Activated CD8-positive, alpha-beta memory T cell treated with anti-CD3 and anti-CD28 coated beads for 4 hours (primary cell): Measurements from ENCODE around the gene IL10RB.
"Not testable (repeated sequence)": the region's sequence is repeated elsewhere in the genome, so short reads cannot be mapped to it uniquely, and the experiment has no call there.

Experiments used
- DNase-seq, 2 donors: peaks; one replicate each; pipeline ENCODE4 v3.0.0-alpha.2; 2020; ENCODE audit warnings: low read depth in 2 of 2

Gene IL10RB

GRCh38 chr21:33301632-33302002 is 35.5 kb downstream of the IL10RB start:
- DNase-seq, result no peak

DNA sequence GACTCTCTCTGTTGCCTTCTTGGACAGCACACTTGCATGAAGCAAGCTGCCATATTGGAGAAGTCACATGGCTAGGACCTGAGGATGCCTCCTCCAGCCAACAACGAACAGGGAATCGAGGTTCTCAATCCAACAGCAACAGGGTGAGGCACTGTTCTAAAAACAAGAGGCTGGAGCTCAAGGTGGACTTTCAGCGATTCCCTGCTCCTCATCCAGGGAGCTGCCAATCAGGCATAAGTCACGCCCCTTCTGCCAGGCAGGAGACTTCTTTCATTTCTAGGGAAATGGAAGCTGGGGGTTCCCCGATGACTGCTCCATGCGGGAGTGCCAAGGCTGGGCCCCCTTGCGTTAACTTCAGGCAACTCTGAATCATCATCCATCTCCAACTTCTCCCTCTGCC is 35.9 kb downstream of the IL10RB start:
- DNase-seq, result no peak

GRCh38 chr21:33302796-33303195 is 36.6 kb downstream of the IL10RB start:
- DNase-seq, result no peak

GRCh38 chr21:33305344-33305671 is 39.1 kb downstream of the IL10RB start:
- DNase-seq, result no peak

DNA sequence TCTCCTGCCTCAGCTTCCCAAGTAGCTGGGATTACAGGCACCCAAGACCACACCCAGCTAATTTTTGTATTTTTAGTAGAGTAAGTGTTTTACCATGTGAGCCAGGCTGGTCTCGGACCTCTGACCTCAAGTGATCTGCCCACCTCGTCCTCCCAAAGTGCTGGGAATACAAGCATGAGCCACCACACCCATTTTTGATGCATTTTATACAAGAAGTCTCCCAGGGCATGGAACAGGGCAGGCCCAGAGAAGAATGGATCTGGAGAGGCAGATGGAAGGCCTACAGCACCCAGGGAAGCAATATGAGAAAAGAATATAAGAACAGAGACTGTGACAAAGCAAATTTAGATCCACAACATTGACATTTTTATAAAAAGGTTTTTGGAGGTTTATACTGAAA is 39.8 kb downstream of the IL10RB start:
- no peak for DNase-seq

DNA sequence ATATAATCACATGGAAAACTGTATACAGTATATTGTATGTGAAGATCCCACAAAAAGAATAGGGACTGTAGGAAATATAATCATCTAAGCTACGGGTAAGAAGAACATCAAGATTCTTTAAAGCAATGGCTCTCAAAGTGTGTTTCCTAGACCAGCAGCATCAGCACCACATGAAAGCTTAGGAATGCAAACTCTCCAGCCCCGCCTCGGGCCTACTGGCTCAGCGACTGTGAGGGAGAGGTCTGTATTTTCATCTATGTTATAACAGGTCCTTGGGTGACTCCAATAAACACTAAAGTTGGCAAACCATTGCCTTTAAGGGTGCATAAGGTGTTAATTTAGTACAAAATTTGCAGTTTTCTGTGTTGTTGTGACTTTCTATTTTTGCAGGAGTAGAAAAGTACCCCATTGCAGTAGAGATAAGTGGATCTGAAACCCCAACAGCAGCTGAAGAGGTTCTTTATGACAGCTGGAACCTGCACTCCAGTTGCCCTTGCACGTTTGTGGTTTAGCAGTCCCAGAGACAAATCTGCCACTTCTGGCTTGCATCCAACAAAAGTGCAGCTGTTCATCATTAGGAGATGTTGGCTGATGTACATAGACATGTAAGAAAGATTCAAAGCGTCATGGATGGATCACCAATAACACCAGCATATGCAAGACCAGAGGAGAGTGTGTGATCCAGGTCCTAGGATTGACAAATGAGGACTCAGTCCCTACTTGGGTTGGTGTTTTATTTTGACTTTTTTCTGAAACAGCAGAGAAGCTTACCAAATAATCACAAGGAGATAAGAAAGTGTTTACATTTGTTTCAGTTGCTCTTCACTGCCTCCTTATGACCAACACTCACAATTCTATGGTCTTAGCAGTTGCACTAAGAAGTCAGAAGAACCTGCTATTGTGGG is 42.7 kb downstream of the IL10RB start:
- no peak for DNase-seq

- DNase-seq, result no peak
These were observed 43.6 kb downstream of the IL10RB start for GRCh38 chr21:33309778-33310177.

DNA sequence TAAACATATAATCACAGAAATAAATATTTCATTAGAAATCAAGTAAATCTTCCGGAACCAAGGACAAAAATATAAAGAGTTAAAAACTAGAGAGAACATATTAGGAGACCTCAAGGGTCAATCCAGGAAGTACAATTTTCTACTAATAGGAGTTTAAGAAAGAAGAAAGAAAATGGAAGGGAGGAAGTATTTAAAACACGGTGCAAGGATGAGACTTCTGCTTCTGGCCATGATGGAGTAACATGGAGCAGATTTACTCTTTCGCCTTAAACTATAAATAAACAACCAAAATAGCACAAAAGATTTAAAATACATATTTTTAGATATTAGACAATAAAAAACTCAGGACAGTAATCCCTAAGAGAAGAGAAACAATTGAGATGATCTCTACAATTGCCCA is 46.0 kb downstream of the IL10RB start:
- DNase-seq, result no peak

GRCh38 chr21:33313183-33313582 is 47.0 kb downstream of the IL10RB start:
- DNase-seq, result no peak

DNA sequence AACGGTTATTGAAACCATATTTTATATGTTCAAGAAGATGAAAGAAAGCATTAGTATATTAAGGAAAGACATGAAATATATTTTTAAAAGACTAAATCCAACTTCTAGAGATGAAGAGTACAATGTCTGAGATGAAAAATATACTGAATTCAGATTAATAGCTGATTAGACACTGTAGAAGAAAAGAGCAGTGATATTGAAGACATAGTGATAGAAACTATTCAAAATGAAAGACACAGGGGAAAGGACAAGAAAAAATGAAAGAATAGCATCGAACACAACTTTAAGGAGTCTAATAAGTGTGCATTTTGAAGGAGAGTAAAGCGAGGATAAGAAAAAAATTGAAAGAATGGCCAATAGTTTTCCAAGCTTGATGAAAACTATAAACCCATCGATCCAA is 47.4 kb downstream of the IL10RB start:
- no peak for DNase-seq

DNA sequence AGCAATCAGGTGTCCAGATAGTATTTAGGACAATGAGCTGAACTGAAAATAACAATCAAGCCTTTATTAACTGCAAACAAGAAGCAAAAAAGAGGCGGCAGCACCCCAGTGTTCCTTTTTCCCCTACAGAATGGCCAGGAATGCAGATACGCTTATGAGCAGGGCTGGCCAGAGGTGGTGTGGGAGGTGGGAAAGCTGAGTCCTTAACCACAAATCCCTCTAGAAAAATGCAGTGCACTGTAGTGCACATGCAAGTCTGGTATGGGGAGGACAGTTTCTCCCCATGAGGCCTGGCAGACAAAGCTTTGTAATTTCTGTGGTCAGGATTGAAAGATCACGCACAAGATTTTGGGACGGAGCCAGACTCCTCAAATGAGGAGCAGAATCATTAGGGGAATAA is 47.9 kb downstream of the IL10RB start:
- DNase-seq, result no peak

GRCh38 chr21:33315946-33316710 is 50.0 kb downstream of the IL10RB start:
- DNase-seq, result no peak

DNA sequence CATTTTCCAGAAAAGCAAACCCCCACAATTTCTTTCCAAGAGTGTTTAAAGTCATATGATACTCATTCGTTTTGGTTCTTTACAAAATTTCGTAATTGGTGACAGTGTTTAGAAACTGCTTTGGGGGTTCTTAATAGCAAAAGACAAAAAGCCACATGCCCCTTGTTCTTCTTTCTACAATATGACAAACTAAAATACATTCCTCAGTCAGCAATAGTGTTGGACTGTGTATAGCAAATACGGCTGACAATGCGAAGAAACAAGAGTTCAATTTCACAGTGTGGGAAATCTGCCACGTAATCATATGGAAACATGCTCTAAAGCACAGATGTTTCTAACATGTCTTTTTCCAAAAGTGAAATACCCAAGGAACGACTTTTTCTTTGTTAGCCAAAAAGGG is 51.0 kb downstream of the IL10RB start:
- DNase-seq, result no peak

DNA sequence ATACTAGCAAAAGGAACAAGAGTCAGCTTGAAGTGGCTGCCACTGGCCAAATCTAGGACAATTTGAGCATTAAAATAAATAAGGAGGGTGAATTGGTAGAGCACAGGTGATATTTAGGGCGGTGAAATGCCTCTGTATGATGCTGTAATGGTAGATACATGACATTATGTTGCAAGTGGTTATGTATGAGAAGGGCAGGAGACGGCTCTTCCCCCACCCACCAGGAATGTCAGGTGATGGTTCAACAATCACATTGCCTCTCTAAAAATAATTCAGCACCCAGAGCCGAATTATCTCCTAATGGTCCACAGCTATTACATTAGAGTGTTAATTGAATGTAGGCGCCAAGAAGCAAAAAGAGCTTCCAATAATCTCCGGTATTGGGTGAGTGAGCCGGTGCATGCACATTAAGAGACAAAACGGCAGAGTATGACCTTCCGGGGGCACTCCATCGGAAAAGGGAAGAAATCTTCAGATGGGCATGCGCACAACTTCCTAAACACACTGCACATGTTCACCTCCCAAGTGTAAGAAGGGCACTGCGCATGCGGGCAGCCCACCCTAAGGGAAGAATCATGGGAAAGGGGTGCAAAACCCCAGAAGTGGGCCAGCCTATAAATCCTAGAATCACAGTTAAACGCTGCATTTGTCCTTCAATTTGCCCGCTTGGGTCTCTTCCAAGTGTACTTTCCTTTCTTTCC is 51.8 kb downstream of the IL10RB start:
- no peak for DNase-seq

GRCh38 chr21:33321005-33321404 is 54.8 kb downstream of the IL10RB start:
- DNase-seq, result not testable (repeated sequence)

- not testable (repeated sequence) for DNase-seq
These were observed 57.4 kb downstream of the IL10RB start for GRCh38 chr21:33323610-33324009.

GRCh38 chr21:33324291-33325221 is 58.4 kb downstream of the IL10RB start, which contains the start of gene IFNAR1:
TSS of gene IFNAR1 (plus strand) at chr21:33324970. CDS start at chr21:33325056, 86 bp downstream.
- peak; percentile 97 to 98 for DNase-seq

GRCh38 chr21:33325222-33326067 is 59.3 kb downstream of the IL10RB start:
- peak; percentile 44 for DNase-seq

- DNase-seq, result no peak
These were observed 61.2 kb downstream of the IL10RB start for GRCh38 chr21:33327326-33327725.

DNA sequence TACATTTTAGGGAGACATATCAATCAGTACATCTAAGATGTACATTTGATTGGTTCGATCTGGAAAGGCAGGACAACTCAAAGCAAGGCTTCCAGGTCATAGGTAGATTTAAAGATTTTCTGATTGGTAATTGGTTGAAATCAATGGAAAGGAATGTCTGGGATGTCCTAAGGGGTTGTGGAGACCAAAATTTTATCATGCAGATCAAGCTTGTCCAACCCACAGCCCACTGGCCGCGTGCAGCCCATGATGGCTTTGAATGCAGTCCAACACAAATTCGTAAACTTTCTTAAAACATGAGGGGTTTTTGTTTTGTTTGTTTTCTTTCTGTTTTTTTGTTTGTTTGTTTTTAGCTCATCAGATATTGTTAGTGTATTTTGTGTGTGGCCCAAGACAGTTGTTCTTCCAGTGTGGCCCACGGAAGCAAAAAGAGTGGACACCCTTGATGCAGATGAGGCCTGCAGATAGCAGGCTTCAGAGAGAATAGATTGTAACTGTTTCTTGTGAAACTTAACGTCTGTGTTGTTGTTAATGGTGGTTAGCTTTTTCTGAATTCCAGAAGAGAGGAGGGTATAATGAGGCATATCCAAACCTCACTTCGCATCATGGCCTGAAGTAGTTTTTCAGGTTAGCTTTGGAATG is 61.7 kb downstream of the IL10RB start:
- no peak for DNase-seq
